Activated naive CD4-positive, alpha-beta T cell treated with anti-CD3 and anti-CD28 coated beads, Interleukin-2, amount 50 U/mL, for 72 hours (primary cell): ENCODE data around the gene S100B. TPM values are rescaled to one million over a fixed set of nuclear protein-coding genes. Genes with fewer than 3 reads are reported as not detected.

ENCODE experiments used
- total RNA-seq, 2 donors: library from RNA; stranded (reverse); gene quantifications; one replicate each; pipeline ENCODE4 v1.2.3, GENCODE V29; 2022

The S100B gene
- total RNA-seq, 2 donors from 2014 or later, result not detected

Other genes starting within 250 kb of the S100B start
- gene DIP2A, start 146.2 kb downstream of the S100B start, total RNA-seq, result 10 to 100 TPM; 42.4 to 60.1 TPM
- 100 to 1,000 TPM in 1 of 2 donors, 10 to 100 TPM in 1; 69.0 to 116 TPM for gene PRMT2, start 30.6 kb upstream of the S100B start, total RNA-seq